Esophagus squamous epithelium (tissue), 5 donors: ENCODE measurements around the gene KLHL2. TPM values are rescaled to one million over a fixed set of nuclear protein-coding genes. Genes with fewer than 3 reads are reported as not detected.

ENCODE experiments used
- DNase-seq: peaks from one replicate; lab custom pipeline; 2025; lab: John Stamatoyannopoulos, UW
- H3K27ac ChIP-seq, 4 donors: fragments of 200-600 bp; sonication (generic); one replicate each; pipeline ENCODE4 v1.5.1; 2016 to 2019; ENCODE audit warnings: mild to moderate bottlenecking in 1 of 4
- H3K27me3 ChIP-seq, 4 donors: fragments of 200-600 bp; sonication (generic); 1 replicate in 3 of 4; 2 replicates in 1 of 4; pipeline versions ENCODE4 v1.5.1 to v1.6.0; 2017 to 2021; ENCODE audit warnings: antibody characterized with exemption in 1 of 4
- H3K36me3 ChIP-seq, 3 donors: fragments of 200-600 bp; sonication (generic); one replicate each; pipeline ENCODE4 v1.5.1; 2016 to 2019
- H3K4me1 ChIP-seq, 3 donors: fragments of 200-600 bp; sonication (generic); one replicate each; pipeline ENCODE4 v1.5.1; 2017 to 2019
- H3K4me3 ChIP-seq, 4 donors: fragments of 200-600 bp; sonication (generic); 1 replicate in 3 of 4; 2 replicates in 1 of 4; pipeline ENCODE4 v1.5.1; 2016 to 2019; ENCODE audit warnings: mild to moderate bottlenecking in 2 of 4, moderate library complexity in 1 of 4
- H3K9me3 ChIP-seq, 3 donors: fragments of 200-600 bp; sonication (generic); one replicate each; pipeline ENCODE4 v1.5.1; 2016 to 2019
- POLR2A ChIP-seq, 4 donors: fragments of 450-650 bp; IDR thresholded peaks; one replicate each; pipeline ENCODE4 v1.6.1; 2017; ENCODE audit warnings: antibody characterized with exemption in 4 of 4, mild to moderate bottlenecking in 4 of 4, moderate library complexity in 3 of 4
- WGBS, 2 donors: methylation state at CpG; one replicate each; pipeline ENCODE4 v1.1.5; 2018; 5-methylcytosine and 5-hydroxymethylcytosine counted together
- intact Hi-C: fragments of 100-400 bp; cut with DNase I; formaldehyde crosslinking; loops from one replicate; pipeline ENCODE4 v1.15.0; 2022
- total RNA-seq, 4 donors: library from RNA; depleted of rRNA; stranded (reverse); fragments of >200 nt; gene quantifications; one replicate each; pipeline ENCODE4 v1.1.0, GENCODE V29; 2016
- TF ChIP-seq, protein P1 (sequence below), 6 experiments: fragments of 450-650 bp in 4 of 6; fragments of 200-600 bp in 2 of 6; sonication (generic) in 2 of 6; IDR thresholded peaks; one replicate each; pipeline ENCODE4 v1.5.1; 2016 to 2019; ENCODE audit warnings: antibody characterized with exemption in 6 of 6, mild to moderate bottlenecking in 4 of 6, moderate library complexity in 4 of 6
- donor health status: DM: yes; HTN: yes; CAD: no.

KLHL2 gene
- total RNA-seq, 4 donors from 2014 or later = 25.6 to 44.3 (median 30.8) TPM

DNA sequence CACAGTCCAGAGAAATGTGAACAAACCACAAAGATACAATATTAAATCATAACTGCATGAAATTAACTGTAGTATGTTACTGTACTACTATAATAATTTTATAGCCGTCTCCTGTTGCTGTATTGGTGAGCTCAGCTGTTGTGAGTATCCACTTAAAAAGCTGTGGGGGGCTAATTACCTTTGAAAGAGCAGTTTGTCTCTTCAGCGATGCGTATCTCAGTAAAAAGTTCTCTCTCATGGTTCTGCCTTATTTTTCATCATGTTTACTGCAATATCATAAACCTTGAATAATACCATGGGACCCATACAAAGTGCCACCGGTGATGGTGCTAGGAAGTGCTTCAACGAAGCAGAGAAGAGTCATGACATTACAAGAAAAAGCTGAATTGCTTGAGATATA is 111.7 kb downstream of the KLHL2 start:
- WGBS, 2 donors = 96 to 97% methylated on average over 5 of the region's 5 CpGs
- H3K4me1 ChIP-seq = no peaks in the 10 kb centered on the region
- no peaks in the 10 kb centered on the region for H3K27me3 ChIP-seq
- intact Hi-C loops = no loop called here
- H3K4me3 ChIP-seq = no peak overlapping the region
- no peak overlapping the region for H3K27ac ChIP-seq
- peaks cover 0 to 65% (median 0%) of the 10 kb centered on the region in 3 donors for H3K36me3 ChIP-seq
- TF ChIP-seq, protein P1, sequence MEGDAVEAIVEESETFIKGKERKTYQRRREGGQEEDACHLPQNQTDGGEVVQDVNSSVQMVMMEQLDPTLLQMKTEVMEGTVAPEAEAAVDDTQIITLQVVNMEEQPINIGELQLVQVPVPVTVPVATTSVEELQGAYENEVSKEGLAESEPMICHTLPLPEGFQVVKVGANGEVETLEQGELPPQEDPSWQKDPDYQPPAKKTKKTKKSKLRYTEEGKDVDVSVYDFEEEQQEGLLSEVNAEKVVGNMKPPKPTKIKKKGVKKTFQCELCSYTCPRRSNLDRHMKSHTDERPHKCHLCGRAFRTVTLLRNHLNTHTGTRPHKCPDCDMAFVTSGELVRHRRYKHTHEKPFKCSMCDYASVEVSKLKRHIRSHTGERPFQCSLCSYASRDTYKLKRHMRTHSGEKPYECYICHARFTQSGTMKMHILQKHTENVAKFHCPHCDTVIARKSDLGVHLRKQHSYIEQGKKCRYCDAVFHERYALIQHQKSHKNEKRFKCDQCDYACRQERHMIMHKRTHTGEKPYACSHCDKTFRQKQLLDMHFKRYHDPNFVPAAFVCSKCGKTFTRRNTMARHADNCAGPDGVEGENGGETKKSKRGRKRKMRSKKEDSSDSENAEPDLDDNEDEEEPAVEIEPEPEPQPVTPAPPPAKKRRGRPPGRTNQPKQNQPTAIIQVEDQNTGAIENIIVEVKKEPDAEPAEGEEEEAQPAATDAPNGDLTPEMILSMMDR (IDR thresholded peaks at IDR 0.05) = no peak
- TF ChIP-seq POLR2A (IDR thresholded peaks at IDR 0.05) = no peak
- no peaks in the 10 kb centered on the region for H3K9me3 ChIP-seq
- no peak for DNase-seq

DNA sequence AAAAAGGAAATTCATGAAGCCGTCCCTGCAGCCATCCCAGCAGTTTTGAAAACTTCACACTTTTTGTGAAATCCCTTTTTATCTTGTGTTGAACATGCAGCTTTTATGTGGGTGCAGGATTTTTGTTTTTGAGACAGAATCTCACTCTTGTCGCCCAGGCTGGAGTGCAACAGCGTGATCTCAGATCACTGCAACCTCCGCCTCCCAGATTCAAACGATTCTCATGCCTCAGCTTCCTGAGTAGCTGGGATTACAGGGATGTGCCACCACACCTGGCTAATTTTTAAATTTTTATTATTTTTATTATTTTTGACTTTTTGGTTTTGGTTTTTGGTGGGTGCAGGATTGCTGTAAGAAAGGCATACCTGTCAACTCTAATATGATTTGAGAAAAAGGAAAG is 112.1 kb downstream of the KLHL2 start:
- intact Hi-C loops = no loop called here

DNA sequence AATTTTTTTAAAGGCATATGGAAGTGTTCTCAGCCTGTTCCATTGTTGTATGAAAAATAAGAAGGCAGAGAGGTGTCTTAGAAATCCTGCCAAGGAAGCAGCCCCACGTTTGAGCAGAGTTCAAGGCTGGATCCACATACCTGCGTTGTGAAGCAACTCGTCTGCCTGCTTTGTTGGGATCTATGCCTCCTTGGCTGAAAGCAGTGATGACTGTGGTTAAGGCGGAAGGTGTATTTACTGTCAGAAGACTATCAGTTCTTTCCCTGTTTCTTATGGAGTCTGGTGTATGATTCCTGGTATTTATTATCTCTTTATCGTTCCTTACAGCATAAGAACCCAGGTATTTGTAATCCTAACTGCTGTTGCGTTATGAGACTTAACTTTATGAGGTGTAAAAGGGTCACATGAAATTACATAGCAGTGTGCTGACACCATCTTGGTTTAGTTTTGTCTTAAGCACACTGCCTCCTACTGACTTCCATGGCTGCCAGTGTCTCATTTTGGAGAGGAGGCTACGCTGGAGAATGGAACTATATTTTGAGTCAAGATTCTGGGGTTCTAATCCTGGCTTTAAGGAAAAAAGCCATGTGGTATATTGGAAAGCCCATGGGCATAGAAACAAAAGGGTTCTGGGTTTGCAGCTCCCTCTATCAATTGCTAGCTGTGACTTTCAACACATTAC is 117.0 kb downstream of the KLHL2 start:
- no peak for DNase-seq
- intact Hi-C loops = no loop called here
- H3K27ac ChIP-seq = peak overlapping the region in 2 of 4 donors; percentile 10 to 95
- no peak for TF ChIP-seq POLR2A (IDR thresholded peaks at IDR 0.05)
- TF ChIP-seq, protein P1 (IDR thresholded peaks at IDR 0.05) = no peak
- no peak overlapping the region for H3K4me3 ChIP-seq
- peaks cover 7 to 36% (median 17%) of the 10 kb centered on the region in 3 donors for H3K4me1 ChIP-seq
- H3K36me3 ChIP-seq = peaks cover 0 to 21% (median 0%) of the 10 kb centered on the region in 3 donors
- 77 to 84% methylated on average over 7 of the region's 7 CpGs for WGBS, 2 donors
- no peaks in the 10 kb centered on the region for H3K9me3 ChIP-seq
- no peaks in the 10 kb centered on the region for H3K27me3 ChIP-seq

More for the DNA sequence above, 112.1 kb downstream of the KLHL2 start:
- Histone ChIP-seq H3K9me3 (no peaks in the 10 kb centered on the region), H3K4me3 (no peak overlapping the region), H3K4me1 (no peaks in the 10 kb centered on the region), H3K36me3 (peaks cover 0 to 60% (median 0%) of the 10 kb centered on the region in 3 donors), H3K27ac (no peak overlapping the region), H3K27me3 (no peaks in the 10 kb centered on the region)
- no peak for TF ChIP-seq POLR2A (IDR thresholded peaks at IDR 0.05)
- TF ChIP-seq, protein P1 (IDR thresholded peaks at IDR 0.05) = no peak
- no peak for DNase-seq
- 92 to 97% methylated on average over 5 of the region's 5 CpGs for WGBS, 2 donors

DNA sequence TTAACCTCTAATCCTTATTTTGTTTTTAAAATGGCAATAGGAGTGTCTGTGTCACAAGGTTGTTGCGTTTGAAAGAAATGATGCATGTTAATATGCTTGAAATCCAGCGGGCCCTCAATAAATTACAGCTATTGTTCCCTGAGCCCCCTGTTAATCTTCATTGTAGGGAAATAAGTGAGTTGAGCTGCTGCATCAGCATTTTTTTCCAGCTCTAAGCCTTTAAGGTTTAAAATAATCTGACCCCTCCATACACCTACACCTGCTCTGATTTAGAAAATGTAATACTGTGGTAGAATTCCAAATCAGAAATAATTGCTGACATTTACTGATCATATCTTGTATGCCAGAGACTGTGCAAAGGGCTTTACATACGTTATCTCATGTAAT is 117.5 kb downstream of the KLHL2 start:
- no peak overlapping the region for H3K4me3 ChIP-seq
- H3K27me3 ChIP-seq = no peaks in the 10 kb centered on the region
- intact Hi-C loops = loop anchor here (5.0 kb wide), 1 partner anchor 118 kb away; the partner anchor contains the start of gene KLHL2
- H3K36me3 ChIP-seq = peaks cover 0 to 16% (median 0%) of the 10 kb centered on the region in 3 donors
- TF ChIP-seq POLR2A (IDR thresholded peaks at IDR 0.05) = no peak
- TF ChIP-seq, protein P1 (IDR thresholded peaks at IDR 0.05) = no peak
- DNase-seq = no peak
- H3K4me1 ChIP-seq = peaks cover 7 to 41% (median 17%) of the 10 kb centered on the region in 3 donors
- H3K27ac ChIP-seq = peak overlapping the region in 2 of 4 donors; percentile 10 to 95
- WGBS, 2 donors = 77 to 95% methylated on average over 3 of the region's 3 CpGs
- H3K9me3 ChIP-seq = no peaks in the 10 kb centered on the region
